ENCODE data around the gene CELSR2. TPM values are rescaled to one million over a fixed set of nuclear protein-coding genes. Genes with fewer than 3 reads are reported as not detected.

Gene CELSR2
- total and polyA plus RNA-seq, 7 donors: 0.69 to 12.5 (median 6.9) TPM

DNA sequence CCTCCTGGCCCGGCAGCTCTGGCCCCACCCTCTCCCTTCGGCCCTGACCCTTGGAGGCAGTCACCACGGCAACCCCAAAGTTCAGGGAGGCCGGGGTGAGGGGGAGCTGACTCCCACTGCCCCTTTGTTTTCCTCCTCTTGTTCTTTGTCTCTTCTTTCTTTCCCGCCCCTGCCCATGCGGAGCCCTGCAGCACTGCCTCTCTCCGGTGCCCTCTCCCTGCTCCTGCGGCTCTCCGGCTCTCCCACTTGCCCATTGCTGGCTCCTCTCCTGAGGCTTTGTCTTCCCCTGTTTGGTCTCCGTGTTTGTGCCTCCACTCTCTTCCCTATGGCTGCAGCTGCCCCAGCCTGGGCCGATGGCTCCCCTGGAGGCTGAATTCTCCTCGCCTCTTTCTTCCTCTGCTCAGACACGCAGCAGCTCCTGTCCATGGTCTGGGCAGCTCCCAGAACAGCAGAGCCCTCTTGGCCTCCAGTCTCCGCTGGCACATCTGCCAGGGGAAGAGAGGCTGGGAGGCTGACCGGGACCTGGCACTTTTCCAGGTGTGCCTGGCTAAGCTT lies 5.8 kb downstream of the CELSR2 start:
- DNase-seq (peak in 1 of 2 donors; percentile 58), ATAC-seq (peak in 3 of 4 donors; percentile 25 to 38 (median 30))
- no peak for TF ChIP-seq CTCF (IDR thresholded peaks at IDR 0.05)
- peaks cover 21% of the 10 kb centered on the region for H3K4me1 ChIP-seq
- no peak overlapping the region for H3K27ac ChIP-seq
- 39 to 54% (median 44%) methylated on average over 14 to 15 of the region's 15 CpGs for WGBS, 3 donors
- no peaks in the 10 kb centered on the region for H3K27me3 ChIP-seq (ENCODE audit: insufficient read depth in 3 of 3, low read length in 2 of 3)
- peaks cover 0 to 6% of the 10 kb centered on the region in 2 donors for H3K36me3 ChIP-seq (ENCODE audit: insufficient read depth in 1 of 2, low read depth in 1 of 2)
- intact Hi-C loops (cut with DNase I): no loop called here
- H3K4me3 ChIP-seq: no peak overlapping the region
- H3K9me3 ChIP-seq: no peaks in the 10 kb centered on the region

- ATAC-seq (peak in 1 of 4 donors; percentile 5), DNase-seq (no peak)
- Histone ChIP-seq H3K27me3 (ENCODE audit: insufficient read depth in 3 of 3, low read length in 2 of 3) (no peaks in the 10 kb centered on the region), H3K4me1 (peaks cover 21% of the 10 kb centered on the region), H3K27ac (no peak overlapping the region), H3K36me3 (ENCODE audit: insufficient read depth in 1 of 2, low read depth in 1 of 2) (peaks cover 0 to 6% of the 10 kb centered on the region in 2 donors), H3K9me3 (no peaks in the 10 kb centered on the region), H3K4me3 (no peak overlapping the region)
- intact Hi-C loops (cut with DNase I): no loop called here
- TF ChIP-seq CTCF (IDR thresholded peaks at IDR 0.05): no peak
- WGBS, 3 donors: 78 to 91% (median 80%) methylated on average over 5 of the region's 5 CpGs
These were observed 6.3 kb downstream of the CELSR2 start for GRCh38 chr1:109255678-109256077.

GRCh38 chr1:109256085-109256484 lies 6.7 kb downstream of the CELSR2 start:
- Histone ChIP-seq H3K9me3 (no peaks in the 10 kb centered on the region), H3K27me3 (ENCODE audit: insufficient read depth in 3 of 3, low read length in 2 of 3) (no peaks in the 10 kb centered on the region), H3K4me3 (no peak overlapping the region), H3K4me1 (peaks cover 21% of the 10 kb centered on the region), H3K36me3 (ENCODE audit: insufficient read depth in 1 of 2, low read depth in 1 of 2) (peaks cover 0 to 9% of the 10 kb centered on the region in 2 donors), H3K27ac (no peak overlapping the region)
- ATAC-seq: no peak
- DNase-seq: no peak
- TF ChIP-seq CTCF (IDR thresholded peaks at IDR 0.05): no peak
- 82 to 88% (median 85%) methylated on average over 7 of the region's 7 CpGs for WGBS, 3 donors
- intact Hi-C loops (cut with DNase I): no loop called here

DNA sequence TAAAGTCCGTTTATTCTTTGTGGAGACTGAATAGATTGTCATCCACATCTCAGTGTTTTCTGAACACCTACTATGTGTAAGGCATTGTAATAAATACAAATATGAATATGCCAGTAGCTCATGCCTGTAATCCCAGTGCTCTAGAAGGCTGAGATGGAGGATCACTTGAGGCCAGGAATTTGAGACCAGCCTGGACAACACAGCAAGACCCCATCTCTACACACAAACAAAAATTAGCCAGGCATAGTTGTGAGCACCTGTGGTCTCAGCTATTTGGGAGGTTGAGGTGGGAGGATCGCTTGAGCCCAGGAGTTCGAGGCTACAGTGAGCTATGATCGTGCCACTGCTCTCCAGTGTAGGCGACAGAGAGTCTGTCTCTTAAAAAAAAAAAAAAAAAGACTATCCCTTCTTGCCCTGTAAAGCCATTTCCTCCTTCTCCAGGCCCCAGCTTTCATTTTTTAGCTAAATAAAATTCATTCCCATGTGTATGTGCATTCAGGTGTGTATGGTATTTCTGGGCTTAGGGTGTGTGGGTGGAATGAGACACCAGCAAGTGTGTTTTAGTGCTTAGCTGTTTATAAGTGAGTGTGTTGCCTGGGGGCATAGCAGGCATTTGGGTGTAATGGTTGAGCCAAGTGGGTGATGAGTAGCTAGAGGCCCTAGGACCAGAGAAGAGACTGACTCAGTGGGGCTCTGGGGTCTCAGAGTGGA lies 7.8 kb downstream of the CELSR2 start:
- 90 to 98% (median 91%) methylated on average over 5 of the region's 5 CpGs for WGBS, 3 donors
- no peak for TF ChIP-seq CTCF (IDR thresholded peaks at IDR 0.05)
- H3K27me3 ChIP-seq (ENCODE audit: insufficient read depth in 3 of 3, low read length in 2 of 3): no peaks in the 10 kb centered on the region
- DNase-seq (no peak), ATAC-seq (no peak)
- H3K4me1 ChIP-seq: peaks cover 21% of the 10 kb centered on the region
- no peak overlapping the region for H3K27ac ChIP-seq
- no peak overlapping the region for H3K4me3 ChIP-seq
- H3K36me3 ChIP-seq (ENCODE audit: insufficient read depth in 1 of 2, low read depth in 1 of 2): peaks cover 0 to 17% of the 10 kb centered on the region in 2 donors
- intact Hi-C loops (cut with DNase I): no loop called here
- H3K9me3 ChIP-seq: no peaks in the 10 kb centered on the region
